ENCODE data around the gene C1QTNF4. TPM values are rescaled to one million over a fixed set of nuclear protein-coding genes. Genes with fewer than 3 reads are reported as not detected.
"Not testable (repeated sequence)": the region's sequence is repeated elsewhere in the genome, so short reads cannot be mapped to it uniquely, and the experiment has no call there.

The C1QTNF4 gene
- total and polyA plus RNA-seq, 2 experiments from 2014 or later: 50.8 to 80.9 TPM

- peak overlapping the region; percentile 65 for H3K4me3 ChIP-seq
- no peaks in the 10 kb centered on the region for H3K4me1 ChIP-seq (ENCODE audit: low read depth)
- no peak for DNase-seq (ENCODE audit: low read depth in 1 of 2, low spot score in 1 of 2)
- H3K36me3 ChIP-seq: peaks cover 2% of the 10 kb centered on the region
- TF ChIP-seq CTCF (IDR thresholded peaks at IDR 0.05; ENCODE audit: low read depth, low read length): no peak
- no peaks in the 10 kb centered on the region for H3K9me3 ChIP-seq (ENCODE audit: low read depth)
- peak overlapping the region; percentile 49 for H3K27ac ChIP-seq
- H3K27me3 ChIP-seq: no peaks in the 10 kb centered on the region
These were observed 29.3 kb downstream of the C1QTNF4 start for GRCh38 chr11:47564933-47565339.

GRCh38 chr11:47564366-47564765 is 29.8 kb downstream of the C1QTNF4 start:
- not testable (repeated sequence) for H3K36me3 ChIP-seq; H3K9me3 ChIP-seq (ENCODE audit: low read depth); H3K27ac ChIP-seq; H3K4me1 ChIP-seq (ENCODE audit: low read depth); H3K4me3 ChIP-seq; DNase-seq (ENCODE audit: low read depth in 1 of 2, low spot score in 1 of 2); H3K27me3 ChIP-seq

- not testable (repeated sequence) for H3K27me3 ChIP-seq; H3K36me3 ChIP-seq; DNase-seq (ENCODE audit: low read depth in 1 of 2, low spot score in 1 of 2); H3K4me3 ChIP-seq; H3K27ac ChIP-seq; H3K4me1 ChIP-seq (ENCODE audit: low read depth); H3K9me3 ChIP-seq (ENCODE audit: low read depth)
These were observed 31.8 kb downstream of the C1QTNF4 start for GRCh38 chr11:47562393-47562792.

GRCh38 chr11:47560426-47560825 is 33.8 kb downstream of the C1QTNF4 start:
- H3K27ac ChIP-seq: no peak overlapping the region
- H3K4me3 ChIP-seq: no peak overlapping the region

GRCh38 chr11:47558695-47559094 is 35.5 kb downstream of the C1QTNF4 start:
- no peak for TF ChIP-seq CTCF (IDR thresholded peaks at IDR 0.05; ENCODE audit: low read depth, low read length)
- H3K4me3 ChIP-seq: no peak overlapping the region
- H3K9me3 ChIP-seq (ENCODE audit: low read depth): no peaks in the 10 kb centered on the region
- H3K4me1 ChIP-seq (ENCODE audit: low read depth): peaks cover under 1% of the 10 kb centered on the region
- no peaks in the 10 kb centered on the region for H3K27me3 ChIP-seq
- no peak for DNase-seq (ENCODE audit: low read depth in 1 of 2, low spot score in 1 of 2)
- H3K27ac ChIP-seq: no peak overlapping the region
- H3K36me3 ChIP-seq: no peaks in the 10 kb centered on the region

More at GRCh38 chr11:47560426-47560825, 33.8 kb downstream of the C1QTNF4 start:
- no peaks in the 10 kb centered on the region for H3K9me3 ChIP-seq (ENCODE audit: low read depth)
- DNase-seq (ENCODE audit: low read depth in 1 of 2, low spot score in 1 of 2): no peak
- no peaks in the 10 kb centered on the region for H3K36me3 ChIP-seq
- no peak for TF ChIP-seq CTCF (IDR thresholded peaks at IDR 0.05; ENCODE audit: low read depth, low read length)
- H3K27me3 ChIP-seq: no peaks in the 10 kb centered on the region
- H3K4me1 ChIP-seq (ENCODE audit: low read depth): no peaks in the 10 kb centered on the region

GRCh38 chr11:47557004-47557403 is 37.2 kb downstream of the C1QTNF4 start:
- H3K4me1 ChIP-seq (ENCODE audit: low read depth); H3K4me3 ChIP-seq; H3K9me3 ChIP-seq (ENCODE audit: low read depth); H3K27ac ChIP-seq; H3K36me3 ChIP-seq; DNase-seq (ENCODE audit: low read depth in 1 of 2, low spot score in 1 of 2); H3K27me3 ChIP-seq: not testable (repeated sequence)

- DNase-seq (ENCODE audit: low read depth in 1 of 2, low spot score in 1 of 2): peak in 1 of 2 donors; percentile 58
- H3K36me3 ChIP-seq: no peaks in the 10 kb centered on the region
- no peak for TF ChIP-seq CTCF (IDR thresholded peaks at IDR 0.05; ENCODE audit: low read depth, low read length)
- peak overlapping the region; percentile 94 for H3K4me3 ChIP-seq
- H3K27ac ChIP-seq: no peak overlapping the region
- peaks cover 16% of the 10 kb centered on the region for H3K4me1 ChIP-seq (ENCODE audit: low read depth)
- no peaks in the 10 kb centered on the region for H3K9me3 ChIP-seq (ENCODE audit: low read depth)
- H3K27me3 ChIP-seq: no peaks in the 10 kb centered on the region
These were observed 40.8 kb downstream of the C1QTNF4 start for GRCh38 chr11:47553406-47553743.
